ENCODE measurements around the gene DIS3L2.

DNA sequence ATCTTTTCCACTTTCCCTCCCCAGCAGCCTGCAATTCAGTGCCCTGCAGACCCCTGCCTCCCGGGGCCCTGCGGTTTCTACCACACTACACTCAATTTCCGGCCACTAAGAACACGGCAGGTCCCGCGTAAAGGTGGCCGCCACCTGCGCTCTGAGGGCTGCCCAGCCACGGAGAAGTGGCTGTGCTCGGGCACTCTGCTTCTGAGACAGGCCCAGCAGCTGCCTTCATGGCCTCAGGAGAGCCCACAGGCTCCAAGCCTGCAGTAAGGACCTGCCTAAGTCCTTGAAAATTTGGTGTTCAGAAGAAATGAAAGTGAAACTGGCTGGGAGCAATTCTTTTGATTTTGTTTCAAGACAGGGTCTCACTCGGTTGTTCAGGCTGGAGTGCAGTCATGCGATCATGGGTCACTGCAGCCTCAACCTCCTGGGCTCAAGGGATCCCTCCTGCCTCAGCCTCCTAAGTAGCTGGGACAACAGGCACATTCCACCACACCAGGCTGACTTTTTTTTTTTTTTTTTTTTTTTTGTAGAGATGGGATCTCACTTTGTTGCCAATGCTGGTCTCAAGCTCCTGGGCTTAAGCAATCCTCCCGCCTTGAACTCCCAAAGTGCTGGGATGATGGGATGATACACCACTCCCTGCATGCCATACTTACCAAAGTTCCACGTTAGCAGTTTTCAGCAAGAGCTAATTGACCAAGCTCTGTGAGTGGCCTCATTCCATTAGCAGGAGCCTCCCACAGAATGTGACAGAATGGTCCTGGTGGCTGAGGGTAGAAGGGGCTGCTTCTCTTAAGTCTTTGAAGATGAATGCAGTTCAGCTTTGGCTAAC is 402.5 kb downstream of the DIS3L2 start:
- no peak for TF ChIP-seq CTCF (IDR thresholded peaks at IDR 0.05)
- no peak for TF ChIP-seq ZFX (IDR thresholded peaks at IDR 0.05; ENCODE audit: borderline replicate concordance)
